Measurements from ENCODE around the gene ALDH4A1.

The ALDH4A1 gene

GRCh38 chr1:18886003-18886335 lies 16.4 kb downstream of the ALDH4A1 start:
- peaks cover 45 to 60% of the 10 kb centered on the region in 2 experiments for H3K36me3 ChIP-seq (ENCODE audit: control insufficient read depth in 1 of 2, insufficient read depth in 2 of 2, low read length in 2 of 2)
- H3K79me1 ChIP-seq (ENCODE audit: low read length) = peaks cover 8% of the 10 kb centered on the region

GRCh38 chr1:18885311-18886002 lies 16.9 kb downstream of the ALDH4A1 start:
- H3K4me3 ChIP-seq (ENCODE audit: low read depth, low read length) = no peak overlapping the region
- no peak overlapping the region for H2BK120ac ChIP-seq (ENCODE audit: insufficient read depth, low read length, poor library complexity)
- H3K4ac ChIP-seq (ENCODE audit: low read depth, low read length) = no peak overlapping the region
- H2BK5ac ChIP-seq (ENCODE audit: low read depth, low read length, poor library complexity) = no peak overlapping the region
- no peak overlapping the region for H2AFZ ChIP-seq (ENCODE audit: insufficient read depth, low read length, poor library complexity)
- peak overlapping the region; percentile 35 for H4K91ac ChIP-seq (ENCODE audit: low read depth, low read length)
- no peak overlapping the region for H4K8ac ChIP-seq (ENCODE audit: low read depth, low read length)
- peaks cover 6 to 10% of the 10 kb centered on the region in 2 experiments for H3K4me1 ChIP-seq (ENCODE audit: control insufficient read depth in 1 of 2, insufficient read depth in 2 of 2, low read length in 2 of 2)
- H3K27me3 ChIP-seq (ENCODE audit: insufficient read depth, low read length) = no peaks in the 10 kb centered on the region
- H3K79me2 ChIP-seq (ENCODE audit: control insufficient read depth, insufficient read depth, low read length, poor library complexity) = no peaks in the 10 kb centered on the region
- H3K27ac ChIP-seq (ENCODE audit: low read depth, low read length) = no peak overlapping the region
- H2BK12ac ChIP-seq (ENCODE audit: low read length) = no peak overlapping the region
- H4K12ac ChIP-seq (ENCODE audit: low read depth, low read length) = no peak overlapping the region
- no peak for DNase-seq
- H3K14ac ChIP-seq (ENCODE audit: low read length) = no peak overlapping the region
- H3K23ac ChIP-seq (ENCODE audit: low read length) = no peak overlapping the region
- H2AK5ac ChIP-seq (ENCODE audit: low read length) = no peak overlapping the region
- H3K79me1 ChIP-seq (ENCODE audit: low read length) = peaks cover 4% of the 10 kb centered on the region
- no CpG with 5 or more reads among the region's 17 CpGs for WGBS (ENCODE audit: extremely low coverage, insufficient coverage, insufficient read length)
- no peak overlapping the region for H3K9ac ChIP-seq (ENCODE audit: low read length)
- H3K9me3 ChIP-seq (ENCODE audit: insufficient read depth, low read depth, low read length) = peaks cover 6% of the 10 kb centered on the region
- peaks cover 48 to 63% of the 10 kb centered on the region in 2 experiments for H3K36me3 ChIP-seq (ENCODE audit: control insufficient read depth in 1 of 2, insufficient read depth in 2 of 2, low read length in 2 of 2)
- no peak overlapping the region for H3K18ac ChIP-seq (ENCODE audit: low read length)
- no peak overlapping the region for H3K4me2 ChIP-seq (ENCODE audit: low read length)

More at GRCh38 chr1:18886003-18886335, 16.4 kb downstream of the ALDH4A1 start:
- H3K79me2 ChIP-seq (ENCODE audit: control insufficient read depth, insufficient read depth, low read length, poor library complexity) = peaks cover 2% of the 10 kb centered on the region
- no peak overlapping the region for H3K4me2 ChIP-seq (ENCODE audit: low read length)
- no peak overlapping the region for H3K4ac ChIP-seq (ENCODE audit: low read depth, low read length)
- H4K91ac ChIP-seq (ENCODE audit: low read depth, low read length) = peak overlapping the region; percentile 74
- H2AFZ ChIP-seq (ENCODE audit: insufficient read depth, low read length, poor library complexity) = no peak overlapping the region
- H3K4me1 ChIP-seq (ENCODE audit: control insufficient read depth in 1 of 2, insufficient read depth in 2 of 2, low read length in 2 of 2) = peaks cover 10 to 14% of the 10 kb centered on the region in 2 experiments
- no peak overlapping the region for H3K4me3 ChIP-seq (ENCODE audit: low read depth, low read length)
- no peak overlapping the region for H3K18ac ChIP-seq (ENCODE audit: low read length)
- DNase-seq = no peak
- no peaks in the 10 kb centered on the region for H3K27me3 ChIP-seq (ENCODE audit: insufficient read depth, low read length)
- H2AK5ac ChIP-seq (ENCODE audit: low read length) = no peak overlapping the region
- no peak overlapping the region for H4K8ac ChIP-seq (ENCODE audit: low read depth, low read length)
- no peak overlapping the region for H4K12ac ChIP-seq (ENCODE audit: low read depth, low read length)
- H3K9ac ChIP-seq (ENCODE audit: low read length) = no peak overlapping the region
- H2BK120ac ChIP-seq (ENCODE audit: insufficient read depth, low read length, poor library complexity) = no peak overlapping the region
- no peak overlapping the region for H3K27ac ChIP-seq (ENCODE audit: low read depth, low read length)
- H3K23ac ChIP-seq (ENCODE audit: low read length) = no peak overlapping the region
- H3K9me3 ChIP-seq (ENCODE audit: insufficient read depth, low read depth, low read length) = peaks cover 6% of the 10 kb centered on the region
- no CpG with 5 or more reads among the region's 1 CpG for WGBS (ENCODE audit: extremely low coverage, insufficient coverage, insufficient read length)
- no peak overlapping the region for H2BK12ac ChIP-seq (ENCODE audit: low read length)
- no peak overlapping the region for H2BK5ac ChIP-seq (ENCODE audit: low read depth, low read length, poor library complexity)
- H3K14ac ChIP-seq (ENCODE audit: low read length) = no peak overlapping the region

DNA sequence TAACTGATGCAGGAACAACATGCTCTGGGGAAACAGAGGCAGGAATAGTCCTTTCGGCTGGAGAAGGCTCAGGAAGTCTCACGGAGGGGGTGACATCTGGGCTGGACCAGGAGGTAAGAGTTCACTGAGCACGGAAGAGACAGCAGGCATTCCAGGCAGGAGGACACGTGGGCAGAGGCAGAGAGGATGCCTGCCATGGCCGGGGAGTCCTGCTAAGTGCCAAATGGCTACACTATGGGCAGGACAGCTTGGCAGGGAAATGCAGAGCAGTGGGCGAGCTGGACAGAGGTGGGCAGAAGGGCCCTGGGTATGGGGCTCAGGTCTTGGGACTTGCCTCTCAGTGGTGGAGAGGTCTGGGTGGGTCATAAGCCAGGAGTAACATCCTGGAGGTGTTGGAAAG lies 17.6 kb downstream of the ALDH4A1 start:
- Histone ChIP-seq H4K8ac (ENCODE audit: low read depth, low read length) (no peak overlapping the region), H3K36me3 (ENCODE audit: control insufficient read depth in 1 of 2, insufficient read depth in 2 of 2, low read length in 2 of 2) (peaks cover 50 to 61% of the 10 kb centered on the region in 2 experiments), H3K4ac (ENCODE audit: low read depth, low read length) (no peak overlapping the region), H2BK120ac (ENCODE audit: insufficient read depth, low read length, poor library complexity) (no peak overlapping the region), H2BK12ac (ENCODE audit: low read length) (peak overlapping the region; percentile 19), H3K9me3 (ENCODE audit: insufficient read depth, low read depth, low read length) (peaks cover 3% of the 10 kb centered on the region), H2BK5ac (ENCODE audit: low read depth, low read length, poor library complexity) (no peak overlapping the region), H3K79me2 (ENCODE audit: control insufficient read depth, insufficient read depth, low read length, poor library complexity) (no peaks in the 10 kb centered on the region), H3K14ac (ENCODE audit: low read length) (no peak overlapping the region), H3K18ac (ENCODE audit: low read length) (no peak overlapping the region), H3K27me3 (ENCODE audit: insufficient read depth, low read length) (no peaks in the 10 kb centered on the region), H3K27ac (ENCODE audit: low read depth, low read length) (no peak overlapping the region), H3K4me2 (ENCODE audit: low read length) (no peak overlapping the region), H3K79me1 (ENCODE audit: low read length) (peaks cover 2% of the 10 kb centered on the region), H2AFZ (ENCODE audit: insufficient read depth, low read length, poor library complexity) (no peak overlapping the region), H4K12ac (ENCODE audit: low read depth, low read length) (no peak overlapping the region), H3K4me3 (ENCODE audit: low read depth, low read length) (no peak overlapping the region), H3K9ac (ENCODE audit: low read length) (no peak overlapping the region), H4K91ac (ENCODE audit: low read depth, low read length) (peak overlapping the region; percentile 3), H3K23ac (ENCODE audit: low read length) (no peak overlapping the region), H3K4me1 (ENCODE audit: control insufficient read depth in 1 of 2, insufficient read depth in 2 of 2, low read length in 2 of 2) (peaks cover 4 to 6% of the 10 kb centered on the region in 2 experiments), H2AK5ac (ENCODE audit: low read length) (peak overlapping the region; percentile 6)
- DNase-seq = no peak
- WGBS (ENCODE audit: extremely low coverage, insufficient coverage, insufficient read length) = no CpG with 5 or more reads among the region's 6 CpGs

DNA sequence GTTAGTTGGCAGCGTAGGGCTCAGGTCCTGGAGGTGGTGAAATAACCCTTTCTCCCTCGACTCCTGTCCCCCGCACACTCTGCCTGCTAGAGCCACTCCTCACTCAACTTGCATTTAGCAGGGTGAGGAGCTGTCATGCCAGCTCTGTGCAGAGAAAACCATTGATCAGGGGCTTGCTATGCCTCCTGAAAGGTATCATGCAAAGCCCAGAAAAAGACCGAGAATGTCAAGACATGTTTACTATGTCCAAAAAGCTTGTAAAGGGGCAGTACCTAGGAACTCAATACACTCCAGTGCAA lies 18.0 kb downstream of the ALDH4A1 start:
- Histone ChIP-seq H4K8ac (ENCODE audit: low read depth, low read length) (no peak overlapping the region), H3K4me2 (ENCODE audit: low read length) (no peak overlapping the region)
- WGBS (ENCODE audit: extremely low coverage, insufficient coverage, insufficient read length) = no CpG with 5 or more reads among the region's 4 CpGs

More for the DNA sequence above, 18.0 kb downstream of the ALDH4A1 start:
- no peak overlapping the region for H2BK5ac ChIP-seq (ENCODE audit: low read depth, low read length, poor library complexity)
- peaks cover 2% of the 10 kb centered on the region for H3K9me3 ChIP-seq (ENCODE audit: insufficient read depth, low read depth, low read length)
- H2AFZ ChIP-seq (ENCODE audit: insufficient read depth, low read length, poor library complexity) = no peak overlapping the region
- H2AK5ac ChIP-seq (ENCODE audit: low read length) = no peak overlapping the region
- no peak overlapping the region for H3K18ac ChIP-seq (ENCODE audit: low read length)
- H3K4ac ChIP-seq (ENCODE audit: low read depth, low read length) = no peak overlapping the region
- no peak overlapping the region for H2BK120ac ChIP-seq (ENCODE audit: insufficient read depth, low read length, poor library complexity)
- H3K79me2 ChIP-seq (ENCODE audit: control insufficient read depth, insufficient read depth, low read length, poor library complexity) = no peaks in the 10 kb centered on the region
- H3K4me1 ChIP-seq (ENCODE audit: control insufficient read depth in 1 of 2, insufficient read depth in 2 of 2, low read length in 2 of 2) = peaks cover 4 to 6% of the 10 kb centered on the region in 2 experiments
- H3K4me3 ChIP-seq (ENCODE audit: low read depth, low read length) = no peak overlapping the region
- H3K23ac ChIP-seq (ENCODE audit: low read length) = no peak overlapping the region
- H3K27ac ChIP-seq (ENCODE audit: low read depth, low read length) = no peak overlapping the region
- H2BK12ac ChIP-seq (ENCODE audit: low read length) = no peak overlapping the region
- H3K9ac ChIP-seq (ENCODE audit: low read length) = no peak overlapping the region
- no peak overlapping the region for H4K12ac ChIP-seq (ENCODE audit: low read depth, low read length)
- no peak for DNase-seq
- no peak overlapping the region for H4K91ac ChIP-seq (ENCODE audit: low read depth, low read length)
- no peak overlapping the region for H3K14ac ChIP-seq (ENCODE audit: low read length)
- H3K27me3 ChIP-seq (ENCODE audit: insufficient read depth, low read length) = no peaks in the 10 kb centered on the region
- peaks cover 1% of the 10 kb centered on the region for H3K79me1 ChIP-seq (ENCODE audit: low read length)
- peaks cover 54 to 63% of the 10 kb centered on the region in 2 experiments for H3K36me3 ChIP-seq (ENCODE audit: control insufficient read depth in 1 of 2, insufficient read depth in 2 of 2, low read length in 2 of 2)
